ENCODE results near the gene BZW1. TPM values are rescaled to one million over a fixed set of nuclear protein-coding genes. Genes with fewer than 3 reads are reported as not detected.
A peak's percentile ranks its signal among the peaks of the same experiment; 100 is the strongest.

The BZW1 gene
- total RNA-seq (2022): 240 and 254 TPM in 2 replicates
- percentile 98 among the genes with signal in this experiment for Bru-seq, nascent RNA
- BruChase-seq, experiment 1, labeled RNA remaining after a 6-hour chase: percentile 99 among the genes with signal in this experiment
- BruChase-seq, experiment 2, labeled RNA remaining after a 2-hour chase: percentile 98 among the genes with signal in this experiment
- long read RNA-seq, full-length matches to known transcripts: 272 of 323 reads
- long read RNA-seq, partial matches to known transcripts: 16 of 323 reads
- long read RNA-seq, other reads (novel, unspliced or antisense): 35 of 323 reads

DNA sequence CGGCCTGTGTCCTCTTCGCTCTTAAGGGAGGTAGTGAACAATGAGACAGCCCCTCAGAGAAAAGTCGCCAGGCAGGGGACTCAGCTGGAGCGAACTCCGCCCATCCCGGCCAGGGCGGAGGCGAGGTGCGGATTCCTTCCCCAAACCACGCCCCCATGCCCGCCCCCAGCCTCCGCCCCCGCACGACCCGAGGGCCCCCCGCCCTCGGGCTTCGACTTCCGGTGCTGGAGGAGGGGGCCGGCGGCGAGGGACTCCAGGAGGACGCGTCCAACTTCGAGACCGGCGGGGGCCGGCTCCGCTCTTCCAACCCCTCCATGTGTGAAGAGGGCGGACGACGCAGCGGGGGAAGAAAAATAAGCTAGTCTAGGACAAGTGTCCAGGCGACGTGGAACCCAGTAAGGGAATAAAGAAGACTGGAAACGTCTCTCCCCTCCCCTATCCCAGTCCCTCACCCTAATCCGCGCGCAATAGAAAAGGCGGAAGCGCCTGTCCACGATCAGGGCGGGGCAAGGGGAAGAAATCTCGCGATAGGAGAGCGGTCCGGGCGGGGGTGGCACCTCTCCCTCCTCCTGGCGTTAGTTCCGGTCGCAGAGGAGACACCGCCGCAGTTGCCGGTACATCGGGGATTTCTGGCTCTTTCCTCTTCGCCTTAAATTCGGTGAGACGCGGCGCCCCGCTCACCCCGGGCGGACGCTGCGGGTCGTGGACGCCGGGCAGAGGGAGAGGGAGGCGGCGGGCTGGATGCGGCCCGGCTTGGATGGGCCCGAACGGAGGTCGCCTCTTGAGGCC lies at the start of gene BZW1:
Gene BZW1 (plus strand): TSS at position 578 of the 789 bp plus-strand sequence. CDS start 1,308 bp downstream, outside the sequence.
- Mint-ChIP-seq H3K36me3 (ENCODE audit: insufficient read depth, unreplicated experiment) (peaks cover 67% of the 10 kb centered on the region), H3K27ac (ENCODE audit: unreplicated experiment) (peak within 1 kb of the TSS; percentile 85), H3K4me3 (ENCODE audit: low read depth, unreplicated experiment) (peak within 1 kb of the TSS; percentile 96), H3K4me1 (ENCODE audit: low read depth, unreplicated experiment) (peaks cover 38% of the 10 kb centered on the region), H3K27me3 (ENCODE audit: unreplicated experiment) (no peaks in the 10 kb centered on the region), H3K9me3 (ENCODE audit: low read depth, unreplicated experiment) (no peaks in the 10 kb centered on the region)
- intact Hi-C loops (cut with micrococcal nuclease; ENCODE audit: unreplicated experiment): loop anchor here (1.0 to 5.0 kb wide), 4 partner anchors 49 to 98 kb away; partner anchors contain the start of gene CLK1
- TF ChIP-seq, protein P1, sequence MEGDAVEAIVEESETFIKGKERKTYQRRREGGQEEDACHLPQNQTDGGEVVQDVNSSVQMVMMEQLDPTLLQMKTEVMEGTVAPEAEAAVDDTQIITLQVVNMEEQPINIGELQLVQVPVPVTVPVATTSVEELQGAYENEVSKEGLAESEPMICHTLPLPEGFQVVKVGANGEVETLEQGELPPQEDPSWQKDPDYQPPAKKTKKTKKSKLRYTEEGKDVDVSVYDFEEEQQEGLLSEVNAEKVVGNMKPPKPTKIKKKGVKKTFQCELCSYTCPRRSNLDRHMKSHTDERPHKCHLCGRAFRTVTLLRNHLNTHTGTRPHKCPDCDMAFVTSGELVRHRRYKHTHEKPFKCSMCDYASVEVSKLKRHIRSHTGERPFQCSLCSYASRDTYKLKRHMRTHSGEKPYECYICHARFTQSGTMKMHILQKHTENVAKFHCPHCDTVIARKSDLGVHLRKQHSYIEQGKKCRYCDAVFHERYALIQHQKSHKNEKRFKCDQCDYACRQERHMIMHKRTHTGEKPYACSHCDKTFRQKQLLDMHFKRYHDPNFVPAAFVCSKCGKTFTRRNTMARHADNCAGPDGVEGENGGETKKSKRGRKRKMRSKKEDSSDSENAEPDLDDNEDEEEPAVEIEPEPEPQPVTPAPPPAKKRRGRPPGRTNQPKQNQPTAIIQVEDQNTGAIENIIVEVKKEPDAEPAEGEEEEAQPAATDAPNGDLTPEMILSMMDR (IDR thresholded peaks at IDR 0.05; ENCODE audit: unreplicated experiment): no peak
- BruUV-seq (replicated peaks): no TSS peak
- CTCF ChIA-PET: interaction anchor here (0.9 to 1.4 kb wide), 2 partner anchors 55 to 98 kb away, joined by 3 to 6 read pairs; no protein-coding TSS in a partner anchor
- peak; percentile 97 for DNase-seq

DNA sequence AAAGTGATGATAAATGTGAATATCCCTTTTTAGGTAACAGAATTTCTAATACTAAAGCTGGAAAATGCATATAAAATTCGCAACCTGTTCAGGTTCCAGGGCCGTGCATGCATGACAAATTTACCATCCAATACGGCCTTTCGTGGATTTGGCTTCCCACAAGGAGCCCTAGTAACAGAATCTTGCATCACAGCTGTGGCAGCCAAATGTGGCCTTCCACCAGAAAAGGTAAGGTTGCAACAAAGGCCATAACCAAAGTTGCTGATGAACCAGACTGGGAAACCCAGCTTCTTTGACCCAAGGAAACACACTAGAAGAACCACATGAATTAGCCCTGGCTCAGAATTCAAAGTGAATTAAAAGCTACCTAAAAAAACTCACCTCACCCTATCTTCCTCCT lies 49.6 kb upstream of the BZW1 start:
- CTCF ChIA-PET: interaction anchor here (0.8 to 1.1 kb wide), 2 partner anchors 14 to 23 kb away, joined by 3 read pairs; no protein-coding TSS in a partner anchor
- H3K4me3 Mint-ChIP-seq (ENCODE audit: low read depth, unreplicated experiment): no peak overlapping the region

DNA sequence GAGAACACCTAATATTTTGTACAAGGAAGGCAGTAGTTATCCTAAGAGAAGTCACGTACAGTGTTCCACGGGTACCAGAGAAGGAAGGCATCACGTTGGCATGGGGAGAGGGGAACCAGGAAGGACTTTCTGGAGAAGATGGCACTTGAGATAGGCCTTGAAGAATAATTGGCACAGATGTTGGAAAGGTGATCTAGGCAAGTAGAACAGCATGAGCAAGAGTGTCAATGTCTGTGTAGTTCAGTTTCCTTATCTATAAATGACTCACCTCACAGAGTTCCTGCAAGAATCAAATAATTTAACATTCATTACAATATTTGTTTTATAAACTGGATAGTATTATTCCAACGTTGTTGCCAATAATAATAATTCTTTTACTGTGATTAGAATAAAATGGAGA lies 48.3 kb upstream of the BZW1 start:
- Mint-ChIP-seq H3K36me3 (ENCODE audit: insufficient read depth, unreplicated experiment) (no peaks in the 10 kb centered on the region), H3K27me3 (ENCODE audit: unreplicated experiment) (no peaks in the 10 kb centered on the region), H3K27ac (ENCODE audit: unreplicated experiment) (peak overlapping the region; percentile 20), H3K9me3 (ENCODE audit: low read depth, unreplicated experiment) (no peaks in the 10 kb centered on the region), H3K4me3 (ENCODE audit: low read depth, unreplicated experiment) (peak overlapping the region; percentile 2), H3K4me1 (ENCODE audit: low read depth, unreplicated experiment) (peaks cover 71% of the 10 kb centered on the region)
- CTCF ChIA-PET: no interaction called here
- intact Hi-C loops (cut with micrococcal nuclease; ENCODE audit: unreplicated experiment): loop anchor here (5.0 kb wide), 1 partner anchor 49 kb away; the partner anchor contains the start of gene BZW1
- DNase-seq: no peak
- TF ChIP-seq, protein P1 (IDR thresholded peaks at IDR 0.05; ENCODE audit: unreplicated experiment): no peak
- no TSS peak for BruUV-seq (replicated peaks)

More for the DNA sequence above, 49.6 kb upstream of the BZW1 start:
- Mint-ChIP-seq H3K36me3 (ENCODE audit: insufficient read depth, unreplicated experiment) (no peaks in the 10 kb centered on the region), H3K27me3 (ENCODE audit: unreplicated experiment) (no peaks in the 10 kb centered on the region), H3K27ac (ENCODE audit: unreplicated experiment) (no peak overlapping the region), H3K4me1 (ENCODE audit: low read depth, unreplicated experiment) (peaks cover 67% of the 10 kb centered on the region), H3K9me3 (ENCODE audit: low read depth, unreplicated experiment) (no peaks in the 10 kb centered on the region)
- no peak for DNase-seq
- no TSS peak for BruUV-seq (replicated peaks)
- TF ChIP-seq, protein P1 (IDR thresholded peaks at IDR 0.05; ENCODE audit: unreplicated experiment): no peak
- intact Hi-C loops (cut with micrococcal nuclease; ENCODE audit: unreplicated experiment): loop anchor here (5.0 kb wide), 1 partner anchor 50 kb away; the partner anchor contains the start of gene BZW1

DNA sequence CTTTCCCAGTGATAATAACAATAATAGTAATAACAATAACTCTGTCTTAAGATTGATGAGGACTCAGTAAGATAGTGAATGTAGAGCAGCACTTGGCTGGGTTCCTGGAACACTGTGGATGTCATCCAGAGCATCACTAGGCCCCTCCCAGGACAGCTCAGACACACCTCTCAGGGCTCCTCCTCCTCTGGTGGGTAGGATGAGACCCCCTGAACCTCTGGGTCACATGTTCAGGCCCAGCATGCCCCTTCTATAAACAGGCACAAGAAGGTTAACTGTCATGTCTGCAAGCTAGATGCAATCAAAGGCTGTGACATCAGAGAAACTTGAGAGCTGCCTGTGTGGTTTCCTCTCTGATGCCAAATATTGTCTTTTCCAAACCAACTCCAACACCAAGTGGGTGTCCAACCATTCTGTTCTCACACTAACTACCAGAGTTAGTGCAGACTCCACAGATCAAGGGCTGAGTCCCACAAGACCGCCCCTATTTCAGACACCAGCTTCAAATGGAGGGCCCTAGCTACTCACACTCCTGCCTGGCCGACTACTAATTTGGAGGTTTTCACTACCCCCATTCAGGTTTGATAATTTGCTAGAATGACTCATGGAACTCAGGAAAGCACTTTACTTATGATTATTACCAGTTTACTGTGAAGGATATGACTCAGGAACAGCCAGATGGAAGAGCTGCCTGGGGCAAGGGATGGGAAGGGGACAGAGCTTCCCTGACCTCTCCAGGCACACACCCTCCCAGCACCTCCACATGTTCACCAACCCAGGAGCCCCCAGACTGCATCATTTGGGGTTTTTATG lies 46.4 kb upstream of the BZW1 start:
- Mint-ChIP-seq H3K4me1 (ENCODE audit: low read depth, unreplicated experiment) (peaks cover 65% of the 10 kb centered on the region), H3K4me3 (ENCODE audit: low read depth, unreplicated experiment) (peak overlapping the region; percentile 9)

More for the DNA sequence above, 46.4 kb upstream of the BZW1 start:
- BruUV-seq (replicated peaks): no TSS peak
- Mint-ChIP-seq H3K36me3 (ENCODE audit: insufficient read depth, unreplicated experiment) (no peaks in the 10 kb centered on the region), H3K9me3 (ENCODE audit: low read depth, unreplicated experiment) (no peaks in the 10 kb centered on the region), H3K27ac (ENCODE audit: unreplicated experiment) (peak overlapping the region; percentile 54), H3K27me3 (ENCODE audit: unreplicated experiment) (no peaks in the 10 kb centered on the region)
- intact Hi-C loops (cut with micrococcal nuclease; ENCODE audit: unreplicated experiment): no loop called here
- CTCF ChIA-PET: interaction anchor here (0.6 to 2.6 kb wide), 10 partner anchors 8 to 122 kb away, joined by 3 to 7 read pairs (median 6); no protein-coding TSS in a partner anchor
- DNase-seq: peak; percentile 41
- TF ChIP-seq, protein P1 (IDR thresholded peaks at IDR 0.05; ENCODE audit: unreplicated experiment): no peak

All from Calu3 (cell line).